Fibroblast of mammary gland (primary cell): ENCODE data around the gene MYMK.

ENCODE experiments used
- DNase-seq: peaks from one replicate; pipeline ENCODE4 v3.0.0-alpha.2; 2010; ENCODE audit warnings: low read depth
- H3K4me3 ChIP-seq: 2 replicates; pipeline ENCODE4 v1.5.1; 2011; ENCODE audit warnings: low read depth, mild to moderate bottlenecking, low read length, moderate library complexity; ENCODE audit not compliant: control insufficient read depth
- CTCF ChIP-seq: conservative IDR thresholded peaks from 2 replicates; pipeline ENCODE4 v1.5.1; 2011; ENCODE audit warnings: low read depth, low read length, inconsistent platforms; ENCODE audit not compliant: control insufficient read depth, insufficient read depth

Gene MYMK

GRCh38 chr9:133529457-133529856 is 4.7 kb upstream of the MYMK start:
- TF ChIP-seq CTCF = no peak
- no peak for DNase-seq
- no peak overlapping the region for H3K4me3 ChIP-seq

- no peak for DNase-seq
- TF ChIP-seq CTCF = no peak
- H3K4me3 ChIP-seq = no peak overlapping the region
Observed at GRCh38 chr9:133528876-133529241, 4.1 kb upstream of the MYMK start.

GRCh38 chr9:133528001-133528875 is 3.5 kb upstream of the MYMK start:
- no peak for TF ChIP-seq CTCF
- H3K4me3 ChIP-seq = no peak overlapping the region
- no peak for DNase-seq

GRCh38 chr9:133527444-133527920 is 2.7 kb upstream of the MYMK start:
- no peak for TF ChIP-seq CTCF
- no peak overlapping the region for H3K4me3 ChIP-seq
- no peak for DNase-seq

GRCh38 chr9:133526721-133527321 is 2.1 kb upstream of the MYMK start:
- TF ChIP-seq CTCF = no peak
- no peak for DNase-seq
- no peak overlapping the region for H3K4me3 ChIP-seq

- no peak for TF ChIP-seq CTCF
Observed at GRCh38 chr9:133525677-133526076, 918 bp upstream of the MYMK start.

More at GRCh38 chr9:133525677-133526076, 918 bp upstream of the MYMK start:
- DNase-seq = no peak
- H3K4me3 ChIP-seq = no peak overlapping the region
